LNCAP (cell line): ENCODE results near the gene FAM229A.

ENCODE experiments used
- TF ChIP-seq, protein P1 (sequence below): fragments of 450-650 bp; IDR thresholded peaks from 2 replicates; pipeline ENCODE4 v1.5.1; 2017; ENCODE audit warnings: mild to moderate bottlenecking

The FAM229A gene

DNA sequence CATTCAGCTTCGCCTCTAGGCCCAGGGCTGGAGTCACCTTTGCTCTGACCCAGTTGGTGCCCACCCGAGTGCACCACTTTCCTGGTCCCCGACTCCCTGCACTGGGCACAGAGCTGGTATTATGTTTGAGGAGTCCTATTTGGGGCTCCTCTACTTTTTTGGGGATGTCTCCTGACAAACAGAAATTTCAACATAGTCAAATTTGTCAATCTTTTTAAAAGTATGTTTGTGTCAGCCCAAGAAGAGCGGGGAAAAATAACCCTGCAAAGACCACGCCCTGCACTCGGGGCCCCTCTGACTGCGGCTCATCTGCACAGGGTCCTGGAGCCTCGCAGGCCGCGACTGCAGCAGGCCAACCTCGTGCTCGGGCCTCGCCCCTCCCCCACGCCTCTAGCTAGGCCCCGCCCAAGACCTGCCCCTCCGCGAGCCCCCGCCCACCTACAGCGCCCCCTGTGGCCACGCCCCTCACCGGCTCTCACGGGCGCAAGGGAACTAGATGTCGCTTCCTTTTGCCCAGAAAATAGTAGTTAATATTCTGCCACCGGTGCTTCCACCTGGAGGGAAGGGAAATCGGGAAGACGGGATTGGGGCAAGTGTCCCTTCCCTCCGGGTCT, 11.4 kb downstream of the FAM229A start:
- TF ChIP-seq, protein P1, sequence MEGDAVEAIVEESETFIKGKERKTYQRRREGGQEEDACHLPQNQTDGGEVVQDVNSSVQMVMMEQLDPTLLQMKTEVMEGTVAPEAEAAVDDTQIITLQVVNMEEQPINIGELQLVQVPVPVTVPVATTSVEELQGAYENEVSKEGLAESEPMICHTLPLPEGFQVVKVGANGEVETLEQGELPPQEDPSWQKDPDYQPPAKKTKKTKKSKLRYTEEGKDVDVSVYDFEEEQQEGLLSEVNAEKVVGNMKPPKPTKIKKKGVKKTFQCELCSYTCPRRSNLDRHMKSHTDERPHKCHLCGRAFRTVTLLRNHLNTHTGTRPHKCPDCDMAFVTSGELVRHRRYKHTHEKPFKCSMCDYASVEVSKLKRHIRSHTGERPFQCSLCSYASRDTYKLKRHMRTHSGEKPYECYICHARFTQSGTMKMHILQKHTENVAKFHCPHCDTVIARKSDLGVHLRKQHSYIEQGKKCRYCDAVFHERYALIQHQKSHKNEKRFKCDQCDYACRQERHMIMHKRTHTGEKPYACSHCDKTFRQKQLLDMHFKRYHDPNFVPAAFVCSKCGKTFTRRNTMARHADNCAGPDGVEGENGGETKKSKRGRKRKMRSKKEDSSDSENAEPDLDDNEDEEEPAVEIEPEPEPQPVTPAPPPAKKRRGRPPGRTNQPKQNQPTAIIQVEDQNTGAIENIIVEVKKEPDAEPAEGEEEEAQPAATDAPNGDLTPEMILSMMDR, result peak; percentile 54

DNA sequence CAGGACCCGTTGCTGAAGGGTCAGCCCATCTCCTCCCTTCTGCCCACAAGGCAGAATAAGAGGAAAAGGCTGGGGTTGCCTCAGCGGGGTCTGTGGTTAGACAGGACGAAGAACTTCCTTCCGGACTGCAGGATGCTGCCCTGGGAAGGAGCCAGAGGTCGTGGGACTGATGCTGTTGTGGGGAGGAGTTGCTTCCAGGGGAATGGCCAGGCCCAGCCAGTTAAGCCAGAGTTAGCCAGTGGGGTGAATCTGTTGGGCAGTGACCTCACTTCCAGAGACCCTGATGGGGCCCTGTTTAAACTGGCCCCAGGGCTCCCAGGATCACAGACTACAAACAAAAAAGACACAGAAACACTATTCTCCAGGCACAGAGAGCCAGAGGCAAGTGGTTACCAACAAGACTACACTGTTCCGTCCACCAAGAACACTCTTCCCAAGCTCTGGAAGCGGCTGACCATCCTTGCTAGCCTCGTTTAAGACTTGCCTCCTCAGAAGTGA, 13.0 kb downstream of the FAM229A start:
- TF ChIP-seq, protein P1, result no peak

DNA sequence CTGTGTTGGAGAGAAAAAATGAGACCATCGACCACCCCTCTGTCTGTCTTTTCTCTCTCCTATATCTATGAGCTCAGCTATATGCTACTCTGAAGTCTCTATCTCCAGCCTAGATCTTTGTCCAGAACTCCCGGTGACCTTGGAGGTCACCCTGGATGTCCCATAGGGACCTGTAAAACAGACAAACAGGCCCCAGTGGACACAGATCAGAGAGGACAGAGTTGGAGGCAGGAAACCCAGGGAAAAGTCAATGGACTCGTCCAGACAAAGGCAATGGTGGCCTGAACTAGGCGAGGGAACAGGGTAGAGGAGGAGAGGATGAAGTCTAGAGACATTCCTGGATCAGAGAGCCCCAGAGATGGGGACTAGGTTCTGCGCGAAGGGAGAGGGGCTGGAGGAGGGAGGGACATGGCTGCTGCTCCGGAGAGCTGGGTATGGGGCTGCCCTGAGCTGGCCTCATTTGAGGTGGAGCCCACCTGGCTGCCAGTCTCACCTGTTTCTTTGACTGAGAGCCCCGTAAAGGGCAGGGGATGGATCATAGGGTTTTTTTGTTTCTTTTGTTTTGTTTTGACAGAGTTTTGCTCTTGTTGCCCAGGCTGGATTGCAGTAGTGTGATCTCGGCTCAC, 15.6 kb downstream of the FAM229A start:
- TF ChIP-seq, protein P1, result no peak

- TF ChIP-seq, protein P1, result no peak
These were observed 16.9 kb downstream of the FAM229A start for GRCh38 chr1:32345289-32345827.

GRCh38 chr1:32342704-32343103, 19.6 kb downstream of the FAM229A start:
- TF ChIP-seq, protein P1, result no peak

GRCh38 chr1:32341971-32342370, 20.3 kb downstream of the FAM229A start:
- TF ChIP-seq, protein P1, result no peak

- TF ChIP-seq, protein P1, result no peak
These were observed 21.0 kb downstream of the FAM229A start for GRCh38 chr1:32341186-32341757.
